OCI-LY3 (cell line): ENCODE measurements around the gene ESPL1.
A peak's percentile ranks its signal among the peaks of the same experiment; 100 is the strongest.

Experiments used
- H2AFZ ChIP-seq: fragments of 200-600, 300-600 bp; shearing (Covaris generic); 2 replicates; pipeline ENCODE4 v1.6.0; 2014; ENCODE audit warnings: antibody characterized with exemption, low read depth, low read length
- H3K27ac ChIP-seq: fragments of 200-600, 300-600 bp; sonication (generic); 2 replicates; pipeline ENCODE4 v1.5.1; 2014; ENCODE audit warnings: mild to moderate bottlenecking, low read length, moderate library complexity, mixed read lengths
- H3K27me3 ChIP-seq: fragments of 200-600, 300-600 bp; sonication (generic); 2 replicates; pipeline ENCODE4 v1.6.1; 2014; ENCODE audit warnings: low read depth, low read length, mixed read lengths
- H3K36me3 ChIP-seq: fragments of 200-600, 300-600 bp; sonication (generic); replicated peaks from 2 replicates; pipeline ENCODE3; 2014; ENCODE audit warnings: low read depth, low read length, mixed read lengths
- H3K4me1 ChIP-seq: fragments of 300-600, 200-600 bp; sonication (generic); 2 replicates; pipeline ENCODE4 v1.6.1; 2014; ENCODE audit warnings: low read length, mixed read lengths
- H3K4me2 ChIP-seq: fragments of 200-600, 300-600 bp; sonication (generic); 2 replicates; pipeline ENCODE4 v1.6.1; 2014; ENCODE audit warnings: low read length, mixed read lengths
- H3K4me3 ChIP-seq: fragments of 300-600, 200-600 bp; sonication (generic); 2 replicates; pipeline ENCODE4 v1.5.1; 2014; ENCODE audit warnings: antibody characterized with exemption, mild to moderate bottlenecking, low read length, moderate library complexity
- H3K79me2 ChIP-seq: fragments of 300-600, 200-600 bp; shearing (Covaris generic); 2 replicates; pipeline ENCODE4 v1.6.1; 2014; ENCODE audit warnings: mild to moderate bottlenecking, low read length, mixed read lengths
- H3K9ac ChIP-seq: fragments of 300-600, 200-600 bp; shearing (Covaris generic); 2 replicates; pipeline ENCODE4 v1.6.0; 2014; ENCODE audit warnings: mild to moderate bottlenecking, low read length, moderate library complexity
- H3K9me3 ChIP-seq: fragments of 200-600, 300-600 bp; shearing (Covaris generic); 2 replicates; pipeline ENCODE4 v1.6.1; 2014; ENCODE audit warnings: low read length, mixed read lengths; ENCODE audit not compliant: insufficient read depth
- H4K20me1 ChIP-seq: fragments of 200-600, 300-600 bp; sonication (generic); 2 replicates; pipeline ENCODE4 v1.6.1; 2016; ENCODE audit warnings: low read length, mixed read lengths; ENCODE audit not compliant: insufficient read depth
- EZH2phosphoT487 ChIP-seq: fragments of 200-600 bp; shearing (Covaris generic); IDR thresholded peaks from 2 replicates; pipeline ENCODE4 v1.6.1; 2018; ENCODE audit warnings: antibody characterized with exemption, mixed run types, low read depth
- TF ChIP-seq, protein P1 (sequence below): fragments of 200-600, 300-600 bp; sonication (generic); IDR thresholded peaks from 2 replicates; pipeline ENCODE4 v1.5.1; 2014; ENCODE audit warnings: antibody characterized with exemption, low read length, low read depth

Gene ESPL1

GRCh38 chr12:53267999-53268629, at the start of gene ESPL1:
TSS of gene ESPL1 (plus strand) at chr12:53268299. CDS start at chr12:53268767, 468 bp downstream.
- peak within 1 kb of the TSS; percentile 60 for H3K27ac ChIP-seq
- no peak for TF ChIP-seq EZH2phosphoT487
- TF ChIP-seq, protein P1, sequence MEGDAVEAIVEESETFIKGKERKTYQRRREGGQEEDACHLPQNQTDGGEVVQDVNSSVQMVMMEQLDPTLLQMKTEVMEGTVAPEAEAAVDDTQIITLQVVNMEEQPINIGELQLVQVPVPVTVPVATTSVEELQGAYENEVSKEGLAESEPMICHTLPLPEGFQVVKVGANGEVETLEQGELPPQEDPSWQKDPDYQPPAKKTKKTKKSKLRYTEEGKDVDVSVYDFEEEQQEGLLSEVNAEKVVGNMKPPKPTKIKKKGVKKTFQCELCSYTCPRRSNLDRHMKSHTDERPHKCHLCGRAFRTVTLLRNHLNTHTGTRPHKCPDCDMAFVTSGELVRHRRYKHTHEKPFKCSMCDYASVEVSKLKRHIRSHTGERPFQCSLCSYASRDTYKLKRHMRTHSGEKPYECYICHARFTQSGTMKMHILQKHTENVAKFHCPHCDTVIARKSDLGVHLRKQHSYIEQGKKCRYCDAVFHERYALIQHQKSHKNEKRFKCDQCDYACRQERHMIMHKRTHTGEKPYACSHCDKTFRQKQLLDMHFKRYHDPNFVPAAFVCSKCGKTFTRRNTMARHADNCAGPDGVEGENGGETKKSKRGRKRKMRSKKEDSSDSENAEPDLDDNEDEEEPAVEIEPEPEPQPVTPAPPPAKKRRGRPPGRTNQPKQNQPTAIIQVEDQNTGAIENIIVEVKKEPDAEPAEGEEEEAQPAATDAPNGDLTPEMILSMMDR, result peak; percentile 46
- H3K27me3 ChIP-seq, result no peaks in the 10 kb centered on the region
- H2AFZ ChIP-seq, result peak within 1 kb of the TSS; percentile 88
- H3K4me2 ChIP-seq, result peak within 1 kb of the TSS; percentile 84
- no peaks in the 10 kb centered on the region for H3K9me3 ChIP-seq
- H3K36me3 ChIP-seq, result peaks cover 29% of the 10 kb centered on the region
- no peaks in the 10 kb centered on the region for H4K20me1 ChIP-seq
- H3K4me1 ChIP-seq, result peaks cover 12% of the 10 kb centered on the region
- peak within 1 kb of the TSS; percentile 85 for H3K9ac ChIP-seq
- peak within 1 kb of the TSS; percentile 83 for H3K4me3 ChIP-seq
- peaks cover 26% of the 10 kb centered on the region for H3K79me2 ChIP-seq

DNA sequence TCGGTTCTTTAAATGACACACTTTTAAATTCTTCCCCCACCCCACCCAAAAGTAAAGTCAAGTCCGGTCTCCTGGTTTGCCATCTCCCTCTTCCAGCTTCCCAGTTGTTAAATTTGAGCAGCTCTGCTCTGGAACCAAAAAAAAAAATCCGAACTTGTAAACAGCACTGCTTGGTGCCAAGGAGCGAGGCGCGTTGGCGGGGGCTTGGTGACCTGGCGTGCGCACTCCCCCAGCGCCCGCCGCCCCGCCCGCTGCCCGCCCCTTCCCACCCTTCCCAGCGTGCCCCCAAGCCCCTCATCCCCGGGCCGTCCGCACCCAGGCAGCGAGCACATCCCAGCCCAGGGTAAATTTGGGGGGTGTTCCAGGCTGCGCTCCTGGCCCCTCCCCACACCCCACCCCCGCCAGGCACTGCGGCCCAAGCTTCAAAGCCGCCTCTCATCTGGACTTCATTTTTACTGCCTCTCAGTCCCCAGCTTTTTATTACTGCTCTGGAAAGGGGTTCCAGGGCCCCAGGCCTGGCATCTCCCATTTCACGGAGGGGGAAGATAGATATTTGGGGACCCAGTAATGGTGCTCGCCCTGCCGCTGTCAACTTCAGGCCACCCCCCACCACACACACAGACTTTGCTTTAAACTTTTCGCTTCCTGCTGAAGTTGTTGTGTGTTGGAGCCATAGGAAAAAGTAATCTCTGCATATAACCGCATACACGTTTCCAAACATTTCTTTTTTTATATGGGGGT, 49.4 kb upstream of the ESPL1 start:
- peaks cover 11% of the 10 kb centered on the region for H3K4me1 ChIP-seq

DNA sequence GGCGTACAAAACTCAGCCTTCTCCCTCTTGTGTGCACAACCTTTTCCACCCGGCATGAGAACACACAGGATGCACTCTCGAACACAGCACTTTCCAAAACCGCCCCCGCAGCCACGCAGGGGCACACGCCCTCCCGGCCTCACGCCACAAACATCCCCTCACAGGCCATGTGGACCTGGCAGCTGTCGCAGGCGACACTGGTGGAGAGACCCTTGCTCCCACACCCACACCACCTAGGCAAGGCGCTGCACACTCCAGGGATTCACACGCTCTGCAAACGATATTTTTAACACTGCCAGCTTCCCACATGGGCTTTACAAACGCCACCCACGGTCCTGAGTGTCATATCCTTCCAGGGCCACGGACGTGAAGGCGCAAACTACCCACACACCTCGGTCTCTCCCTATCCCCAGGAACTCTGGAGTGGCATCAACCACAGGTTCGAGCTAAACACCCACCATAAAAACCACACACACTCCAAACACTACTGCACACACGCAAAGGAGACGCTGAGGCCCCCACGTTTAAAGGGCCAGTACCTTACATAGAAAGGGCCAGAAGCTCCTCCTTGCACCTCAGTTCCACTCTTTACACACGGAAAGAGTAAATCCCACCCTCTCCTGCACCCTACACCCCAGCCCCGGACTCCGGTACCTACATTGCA, 48.7 kb upstream of the ESPL1 start:
- Histone ChIP-seq H3K4me3 (peak overlapping the region; percentile 93), H4K20me1 (no peaks in the 10 kb centered on the region), H3K79me2 (no peaks in the 10 kb centered on the region), H3K9ac (peak overlapping the region; percentile 69), H3K4me2 (peak overlapping the region; percentile 97), H3K27me3 (peaks cover 9% of the 10 kb centered on the region), H3K36me3 (no peaks in the 10 kb centered on the region), H3K4me1 (peaks cover 11% of the 10 kb centered on the region), H2AFZ (0 out of 2 replicates have a peak overlapping the region, but pooled peaks have one; percentile 3), H3K27ac (no peak overlapping the region), H3K9me3 (no peaks in the 10 kb centered on the region)
- TF ChIP-seq, protein P1, result no peak
- TF ChIP-seq EZH2phosphoT487, result peak; percentile 42; the same call in 1 of the 2 replicates

More for the DNA sequence above, 49.4 kb upstream of the ESPL1 start:
- H2AFZ ChIP-seq, result no peak overlapping the region
- H3K4me2 ChIP-seq, result peak overlapping the region; percentile 97; the same call in 1 of the 2 replicates
- H3K79me2 ChIP-seq, result no peaks in the 10 kb centered on the region
- H3K27me3 ChIP-seq, result peaks cover 9% of the 10 kb centered on the region
- H4K20me1 ChIP-seq, result no peaks in the 10 kb centered on the region
- TF ChIP-seq, protein P1, result no peak
- no peak for TF ChIP-seq EZH2phosphoT487
- no peak overlapping the region for H3K4me3 ChIP-seq
- H3K27ac ChIP-seq, result no peak overlapping the region
- H3K36me3 ChIP-seq, result no peaks in the 10 kb centered on the region
- no peak overlapping the region for H3K9ac ChIP-seq
- H3K9me3 ChIP-seq, result no peaks in the 10 kb centered on the region
